A549 treated with DMSO at 1 μM for 4 hours (cell line): ENCODE measurements around the gene MIB1. TPM values are rescaled to one million over a fixed set of nuclear protein-coding genes. Genes with fewer than 3 reads are reported as not detected.

Source experiments
- total RNA-seq: library from RNA; stranded (reverse); fragments of 200-300 nt; extraction: Qiagen RNA extraction; gene quantifications from 5 replicates; pipeline ENCODE4 v1.2.3, GENCODE V29; 2022; ENCODE audit warnings: low read depth

Gene MIB1
- total RNA-seq, result 6.9 to 12.6 TPM (median 11.3 TPM) in 5 replicates

DNA sequence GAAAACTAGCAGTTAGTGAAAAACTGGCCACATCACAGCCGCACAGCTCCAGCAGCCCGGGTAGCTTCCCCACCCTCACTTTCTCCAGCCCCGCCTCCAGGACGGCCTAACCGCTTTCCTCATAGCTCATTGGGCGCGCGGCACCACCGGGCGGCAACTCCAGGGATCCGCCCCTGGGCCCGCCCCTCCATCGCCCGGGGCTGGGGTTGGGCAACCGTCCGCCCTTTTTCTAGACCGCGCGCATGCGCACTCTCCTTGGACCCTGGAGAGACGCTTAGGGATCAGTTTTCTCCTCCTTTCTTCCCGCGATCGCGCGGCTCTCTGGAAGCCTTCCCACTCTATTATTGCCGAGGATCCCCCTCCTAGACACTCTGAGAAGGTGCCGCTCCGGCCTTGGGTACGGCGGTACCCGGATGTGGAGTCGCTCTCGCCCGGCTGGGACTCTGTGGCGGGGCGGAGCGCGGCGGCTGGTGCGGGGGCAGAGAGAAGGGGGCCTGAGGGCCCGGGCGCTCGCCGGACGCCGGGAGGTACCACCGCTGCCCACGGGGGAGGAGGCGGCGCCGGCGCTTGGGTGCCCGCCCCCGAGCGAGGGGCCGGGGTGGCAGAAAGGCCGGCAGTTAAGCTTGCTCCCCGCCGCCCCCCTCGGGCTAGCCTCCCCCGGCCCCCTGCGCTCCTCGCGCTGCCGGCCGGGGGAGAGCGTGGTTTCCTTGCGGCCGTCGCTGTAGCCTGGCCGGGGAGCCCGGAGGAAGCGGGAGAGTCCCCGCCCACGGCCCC is at the start of gene MIB1:
TSS of gene MIB1 (plus strand) at position 255 of the 774 bp plus-strand sequence. CDS start 792 bp downstream, outside the sequence.

DNA sequence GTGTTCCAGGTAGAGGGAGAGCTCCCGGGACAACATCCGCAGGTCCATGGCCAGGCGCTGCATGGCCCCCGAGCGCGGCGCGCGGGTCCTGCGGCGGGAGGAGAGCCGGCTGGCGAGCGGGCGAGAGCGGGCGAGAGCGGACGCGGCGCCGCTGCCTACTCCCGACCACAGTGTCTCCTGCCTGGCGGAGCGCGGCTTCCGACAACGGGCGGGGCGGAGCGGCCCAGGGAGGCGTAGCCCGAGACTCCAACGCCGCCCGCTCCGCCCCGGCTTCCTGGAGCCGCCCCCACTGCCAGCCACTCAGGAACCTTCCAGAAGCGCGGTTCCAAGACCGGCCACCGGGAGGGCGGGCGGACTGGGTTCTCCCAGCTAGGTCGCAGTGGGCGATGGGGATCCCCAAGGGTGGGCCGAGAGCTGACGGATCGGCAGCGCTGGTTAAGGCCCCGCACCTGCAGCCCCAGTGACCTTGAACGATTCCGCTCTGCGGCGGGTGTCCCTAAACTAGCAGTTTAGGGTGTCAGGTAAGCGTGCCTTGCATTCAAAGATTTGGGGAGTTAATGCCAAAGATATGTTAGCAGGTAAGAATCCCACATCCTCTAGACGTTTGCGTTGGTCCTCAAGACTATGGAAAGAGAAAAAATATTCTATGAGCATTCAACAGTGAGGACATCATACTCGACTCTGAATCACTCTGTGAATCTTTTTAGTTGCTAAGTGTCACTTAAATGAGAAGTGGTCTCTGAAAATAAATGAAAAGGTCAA is 35.8 kb upstream of the MIB1 start, which contains the start of gene ABHD3:
TSS of gene ABHD3 (minus strand) at position 172 of the 762 bp plus-strand sequence. CDS start at position 63, 109 bp downstream.

Other genes starting within 250 kb of the MIB1 start
- 8.9 to 11.2 TPM (median 10.3 TPM) in 5 replicates for gene ESCO1, start 140.1 kb upstream of the MIB1 start, total RNA-seq
- 168 to 178 TPM (median 173 TPM) in 5 replicates for gene SNRPD1, start 128.5 kb upstream of the MIB1 start, total RNA-seq
- gene ABHD3, start 36.0 kb upstream of the MIB1 start, total RNA-seq, result 22.7 to 27.7 TPM (median 24.2 TPM) in 5 replicates